H1 (cell line): ENCODE results near the gene GGA3. TPM values are rescaled to one million over a fixed set of nuclear protein-coding genes. Genes with fewer than 3 reads are reported as not detected.
A peak's percentile ranks its signal among the peaks of the same experiment; 100 is the strongest.

Experiments used
- BACH1 ChIP-seq: IDR thresholded peaks from 2 replicates; pipeline ENCODE4 v1.6.1; 2012; ENCODE audit warnings: low read length, improper control_type of control experiment
- CBX5 ChIP-seq: fragments of 300-800, 300-1000 bp; sonication (generic); IDR thresholded peaks from 2 replicates; pipeline ENCODE4 v1.7.1; 2016; ENCODE audit warnings: antibody characterized with exemption, low read length, low read depth
- CBX8 ChIP-seq: fragments of 300-800, 300-1000 bp; sonication (generic); IDR thresholded peaks from 2 replicates; pipeline ENCODE4 v1.7.1; 2016; ENCODE audit warnings: low read depth, low read length, borderline replicate concordance
- CEBPB ChIP-seq: IDR thresholded peaks from 2 replicates; pipeline ENCODE4 v1.6.1; 2012; ENCODE audit warnings: low read depth, low read length
- CHD2 ChIP-seq: IDR thresholded peaks from 2 replicates; pipeline ENCODE4 v1.6.1; 2012; ENCODE audit warnings: low read length, improper control_type of control experiment
- EZH2 ChIP-seq: fragments of 200-600 bp; sonication (generic); IDR thresholded peaks from 2 replicates; pipeline ENCODE4 v1.7.1; 2012; ENCODE audit warnings: low read depth, mild to moderate bottlenecking, moderate library complexity, low read length, inconsistent platforms; ENCODE audit not compliant: severe bottlenecking
- GTF2F1 ChIP-seq: IDR thresholded peaks from 2 replicates; pipeline ENCODE4 v1.6.1; 2012; ENCODE audit warnings: low read depth, low read length, improper control_type of control experiment, borderline replicate concordance
- HDAC6 ChIP-seq: IDR thresholded peaks from one replicate; pipeline ENCODE4 v1.7.1; 2012; ENCODE audit warnings: low read depth, mild to moderate bottlenecking, inconsistent platforms, low read length, moderate library complexity
- JUND ChIP-seq: IDR thresholded peaks from 2 replicates; pipeline ENCODE4 v1.6.1; 2011; ENCODE audit warnings: mild to moderate bottlenecking, improper control_type of control experiment, low read length
- KDM4A ChIP-seq: IDR thresholded peaks from one replicate; pipeline ENCODE4 v1.7.1; 2012; ENCODE audit warnings: low read depth, mild to moderate bottlenecking, moderate library complexity, low read length, inconsistent platforms; ENCODE audit not compliant: severe bottlenecking
- KDM5A ChIP-seq: fragments of 200-600 bp; IDR thresholded peaks from 2 replicates; pipeline ENCODE4 v1.7.1; 2012; ENCODE audit warnings: mild to moderate bottlenecking, low read length, inconsistent platforms, mixed read lengths
- NRF1 ChIP-seq: IDR thresholded peaks from 2 replicates; pipeline ENCODE4 v1.6.1; 2011; ENCODE audit warnings: mild to moderate bottlenecking, low read depth, low read length, improper control_type of control experiment
- POLR2A ChIP-seq, 2 experiments: IDR thresholded peaks; 1 replicate in 1 of 2; 2 replicates in 1 of 2; pipeline ENCODE4 v1.6.1; 2011; ENCODE audit warnings: low read depth in 2 of 2, low read length in 2 of 2, mild to moderate bottlenecking in 2 of 2; ENCODE audit errors: control extremely low read depth in 1 of 2
- RAD21 ChIP-seq, 2 experiments: IDR thresholded peaks in 1 of 2; conservative IDR thresholded peaks in 1 of 2; 2 replicates each; pipeline ENCODE4 v1.6.1; 2011; ENCODE audit warnings: low read depth in 2 of 2, low read length in 2 of 2, improper control_type of control experiment in 1 of 2, inconsistent platforms in 1 of 2, mild to moderate bottlenecking in 1 of 2, moderate library complexity in 1 of 2
- RFX5 ChIP-seq: IDR thresholded peaks from 2 replicates; pipeline ENCODE4 v1.6.1; 2011; ENCODE audit warnings: low read depth, low read length, improper control_type of control experiment, borderline replicate concordance
- RXRA ChIP-seq: IDR thresholded peaks from 2 replicates; pipeline ENCODE4 v1.6.1; 2011; ENCODE audit warnings: low read depth, mild to moderate bottlenecking, low read length, moderate library complexity; ENCODE audit not compliant: insufficient read depth
- SAP30 ChIP-seq: fragments of 300-600 bp; sonication (generic); IDR thresholded peaks from 2 replicates; pipeline ENCODE4 v1.7.1; 2012; ENCODE audit warnings: low read length, moderate library complexity, mild to moderate bottlenecking, inconsistent platforms; ENCODE audit not compliant: insufficient read depth, insufficient replicate concordance
- SIN3A ChIP-seq, 2 experiments: IDR thresholded peaks in 1 of 2; conservative IDR thresholded peaks in 1 of 2; 2 replicates each; pipeline ENCODE4 v1.6.1; 2011 to 2012; ENCODE audit warnings: low read length in 2 of 2, improper control_type of control experiment in 1 of 2, low read depth in 1 of 2, mild to moderate bottlenecking in 1 of 2
- SIRT6 ChIP-seq: IDR thresholded peaks from one replicate; pipeline ENCODE4 v1.7.1; 2012; ENCODE audit warnings: low read length, inconsistent platforms
- TCF12 ChIP-seq: IDR thresholded peaks from 2 replicates; pipeline ENCODE4 v1.6.1; 2011; ENCODE audit warnings: low read depth, mild to moderate bottlenecking, low read length
- YY1 ChIP-seq: IDR thresholded peaks from 2 replicates; pipeline ENCODE4 v1.6.1; 2011; ENCODE audit warnings: low read depth, mild to moderate bottlenecking, low read length
- polyA plus RNA-seq, 7 experiments: library from polyadenylated mRNA; depleted of rRNA in 3 of 7; stranded (reverse) in 5 of 7; unstranded in 2 of 7; fragments of >200 nt in 5 of 7; fragments of 200-250 nt in 2 of 7; gene quantifications; 1 replicate in 5 of 7; 2 replicates in 1 of 7; 4 replicates in 1 of 7; pipeline versions ENCODE4 v1.2.1 to v1.2.3, GENCODE V29; 2011 to 2013; ENCODE audit warnings: missing spikeins in 2 of 7, mixed read lengths in 2 of 7
- total RNA-seq: library from RNA; stranded (reverse); fragmentation: NEBNext Ultra II Directional; extraction: Animal tissue kit (Norgen Biotek cat#: 25700); gene quantifications from 2 replicates; pipeline ENCODE4 v1.2.1, GENCODE V29; 2021
- TF ChIP-seq, protein P1 (sequence below), 3 experiments: IDR thresholded peaks; 1 replicate in 2 of 3; 2 replicates in 1 of 3; pipeline versions ENCODE4 v1.5.1 to v1.6.1; 2011; ENCODE audit warnings: low read length in 3 of 3, mild to moderate bottlenecking in 3 of 3, inconsistent platforms in 2 of 3, low read depth in 1 of 3, moderate library complexity in 1 of 3; ENCODE audit not compliant: insufficient read depth in 1 of 3; ENCODE audit errors: control extremely low read depth in 1 of 3

GGA3 gene
- total and polyA plus RNA-seq, 2 of the 8 experiments (the other 6 are each of a cell fraction or from before 2014, with no cell fraction given), result 40.6 to 60.0 TPM

DNA sequence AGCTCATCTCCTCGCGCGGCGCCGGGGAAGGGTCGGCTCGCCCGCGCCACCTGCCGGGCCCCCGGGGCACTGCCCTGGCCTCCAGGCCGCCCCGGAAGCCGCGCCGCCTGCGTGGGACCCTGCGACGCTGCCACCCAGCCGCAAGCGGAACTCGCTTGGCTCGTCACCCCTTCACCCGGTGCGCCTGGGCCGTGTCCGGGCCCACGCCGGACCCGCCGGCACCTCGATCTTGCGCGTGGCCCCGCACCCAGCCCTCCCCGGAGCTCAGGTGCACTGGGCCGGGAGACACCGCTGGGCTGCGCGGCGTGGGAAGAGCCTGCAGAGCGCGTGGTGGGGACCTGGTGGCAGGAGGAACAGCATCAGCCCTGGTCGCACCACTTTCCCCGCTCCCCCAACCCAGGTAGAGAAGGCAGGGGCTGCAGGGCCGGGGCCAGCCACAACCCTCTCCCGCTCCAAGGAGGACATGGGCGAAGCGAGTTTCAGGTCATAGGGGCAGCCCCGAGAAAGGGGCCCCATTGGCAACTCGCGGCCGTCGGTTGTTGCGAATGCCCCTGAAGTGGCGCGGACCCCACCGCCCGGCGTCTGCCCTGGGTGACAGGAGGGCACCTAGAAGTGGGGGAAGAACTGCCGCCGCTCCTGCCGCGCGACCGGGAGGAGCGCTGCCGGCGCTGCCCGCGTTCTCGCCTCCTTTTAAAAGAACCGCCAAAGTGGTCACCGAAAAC lies 10.0 kb upstream of the GGA3 start (continued):
- TF ChIP-seq SIN3A (conservative IDR thresholded peaks at IDR 0.05 in 1 of 2, IDR thresholded peaks at IDR 0.05 in 1 of 2; ENCODE audit: low read depth in 1 of 2, low read length in 2 of 2) (peak in 1 of 2 experiments; percentile 60; a peak in 2 of 4 replicates), HDAC6 (no peak), NRF1 (no peak), SIRT6 (no peak), JUND (no peak), CEBPB (no peak), BACH1 (peak; percentile 46; the same call in 1 of the 2 replicates), RAD21 (IDR thresholded peaks at IDR 0.05 in 1 of 2, conservative IDR thresholded peaks at IDR 0.05 in 1 of 2; ENCODE audit: low read depth in 2 of 2, low read length in 2 of 2) (peak in 1 of 2 experiments; percentile 44; a peak in 2 of 4 replicates), YY1 (no peak), RFX5 (no peak), TCF12 (no peak), KDM4A (peak; percentile 94), SAP30 (no peak), EZH2 (no peak), GTF2F1 (no peak), KDM5A (no peak), RXRA (no peak), CBX8 (no peak), CBX5 (no peak), CHD2 (no peak), POLR2A (IDR thresholded peaks at IDR 0.05; ENCODE audit: control extremely low read depth in 1 of 2, low read depth in 2 of 2, low read length in 2 of 2) (peak in 1 of 2 experiments; percentile 16; a peak in 1 of 3 replicates)
- TF ChIP-seq, protein P1, sequence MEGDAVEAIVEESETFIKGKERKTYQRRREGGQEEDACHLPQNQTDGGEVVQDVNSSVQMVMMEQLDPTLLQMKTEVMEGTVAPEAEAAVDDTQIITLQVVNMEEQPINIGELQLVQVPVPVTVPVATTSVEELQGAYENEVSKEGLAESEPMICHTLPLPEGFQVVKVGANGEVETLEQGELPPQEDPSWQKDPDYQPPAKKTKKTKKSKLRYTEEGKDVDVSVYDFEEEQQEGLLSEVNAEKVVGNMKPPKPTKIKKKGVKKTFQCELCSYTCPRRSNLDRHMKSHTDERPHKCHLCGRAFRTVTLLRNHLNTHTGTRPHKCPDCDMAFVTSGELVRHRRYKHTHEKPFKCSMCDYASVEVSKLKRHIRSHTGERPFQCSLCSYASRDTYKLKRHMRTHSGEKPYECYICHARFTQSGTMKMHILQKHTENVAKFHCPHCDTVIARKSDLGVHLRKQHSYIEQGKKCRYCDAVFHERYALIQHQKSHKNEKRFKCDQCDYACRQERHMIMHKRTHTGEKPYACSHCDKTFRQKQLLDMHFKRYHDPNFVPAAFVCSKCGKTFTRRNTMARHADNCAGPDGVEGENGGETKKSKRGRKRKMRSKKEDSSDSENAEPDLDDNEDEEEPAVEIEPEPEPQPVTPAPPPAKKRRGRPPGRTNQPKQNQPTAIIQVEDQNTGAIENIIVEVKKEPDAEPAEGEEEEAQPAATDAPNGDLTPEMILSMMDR (IDR thresholded peaks at IDR 0.05; ENCODE audit: control extremely low read depth in 1 of 3, insufficient read depth in 1 of 3, low read depth in 1 of 3, low read length in 3 of 3), result peak; percentile 80 to 87 (median 86)
